Activated naive CD8-positive, alpha-beta T cell (primary cell): ENCODE measurements around the gene ZNF830.
"Not testable (repeated sequence)": the region's sequence is repeated elsewhere in the genome, so short reads cannot be mapped to it uniquely, and the experiment has no call there.

Source experiments
- H3K27ac Mint-ChIP-seq: one replicate; pipeline ENCODE4 v1.8.0; 2021; ENCODE audit warnings: mixed read lengths
- H3K27me3 Mint-ChIP-seq: one replicate; pipeline ENCODE4 v1.8.0; 2021; ENCODE audit warnings: mixed read lengths
- H3K36me3 Mint-ChIP-seq: one replicate; pipeline ENCODE4 v1.8.0; 2021; ENCODE audit warnings: mixed read lengths
- H3K4me1 Mint-ChIP-seq: one replicate; pipeline ENCODE4 v1.8.0; 2021; ENCODE audit warnings: low read depth, mixed read lengths
- H3K4me3 Mint-ChIP-seq: one replicate; pipeline ENCODE4 v1.8.0; 2021; ENCODE audit warnings: mild to moderate bottlenecking, mixed read lengths
- H3K9me3 Mint-ChIP-seq: one replicate; pipeline ENCODE4 v1.8.0; 2021; ENCODE audit warnings: low read depth, mixed read lengths

Gene ZNF830

GRCh38 chr17:34980681-34981537 lies 19.6 kb downstream of the ZNF830 start:
- Mint-ChIP-seq H3K27ac (peak overlapping the region; percentile 98), H3K4me3 (peak overlapping the region; percentile 98), H3K27me3 (no peaks in the 10 kb centered on the region), H3K36me3 (peaks cover 10% of the 10 kb centered on the region), H3K4me1 (peaks cover 55% of the 10 kb centered on the region), H3K9me3 (no peaks in the 10 kb centered on the region)

- H3K36me3 Mint-ChIP-seq, result peaks cover 10% of the 10 kb centered on the region
- H3K4me1 Mint-ChIP-seq, result peaks cover 57% of the 10 kb centered on the region
Measured at GRCh38 chr17:34981538-34982241, 20.4 kb downstream of the ZNF830 start.

GRCh38 chr17:34987232-34987631 lies 25.9 kb downstream of the ZNF830 start:
- peaks cover 38% of the 10 kb centered on the region for H3K4me1 Mint-ChIP-seq
- no peak overlapping the region for H3K27ac Mint-ChIP-seq
- H3K4me3 Mint-ChIP-seq, result no peak overlapping the region
- H3K36me3 Mint-ChIP-seq, result peaks cover 17% of the 10 kb centered on the region
- H3K9me3 Mint-ChIP-seq, result no peaks in the 10 kb centered on the region
- no peaks in the 10 kb centered on the region for H3K27me3 Mint-ChIP-seq

More at GRCh38 chr17:34981538-34982241, 20.4 kb downstream of the ZNF830 start:
- peak overlapping the region; percentile 98 for H3K27ac Mint-ChIP-seq
- no peaks in the 10 kb centered on the region for H3K9me3 Mint-ChIP-seq
- peak overlapping the region; percentile 98 for H3K4me3 Mint-ChIP-seq
- no peaks in the 10 kb centered on the region for H3K27me3 Mint-ChIP-seq

- Mint-ChIP-seq H3K4me3 (no peak overlapping the region), H3K9me3 (no peaks in the 10 kb centered on the region), H3K27ac (no peak overlapping the region), H3K4me1 (peaks cover 26% of the 10 kb centered on the region), H3K27me3 (no peaks in the 10 kb centered on the region), H3K36me3 (peaks cover 18% of the 10 kb centered on the region)
Measured at GRCh38 chr17:34988644-34989043, 27.3 kb downstream of the ZNF830 start.

GRCh38 chr17:34989473-34989872 lies 28.1 kb downstream of the ZNF830 start:
- Mint-ChIP-seq H3K4me1 (peaks cover 18% of the 10 kb centered on the region), H3K36me3 (peaks cover 16% of the 10 kb centered on the region), H3K27me3 (no peaks in the 10 kb centered on the region), H3K27ac (no peak overlapping the region), H3K9me3 (no peaks in the 10 kb centered on the region), H3K4me3 (no peak overlapping the region)

GRCh38 chr17:34990921-34991365 lies 29.6 kb downstream of the ZNF830 start:
- Mint-ChIP-seq H3K27ac (no peak overlapping the region), H3K9me3 (no peaks in the 10 kb centered on the region), H3K4me3 (no peak overlapping the region), H3K4me1 (peaks cover 6% of the 10 kb centered on the region), H3K27me3 (no peaks in the 10 kb centered on the region), H3K36me3 (peaks cover 13% of the 10 kb centered on the region)

- peaks cover 4% of the 10 kb centered on the region for H3K4me1 Mint-ChIP-seq
- no peaks in the 10 kb centered on the region for H3K9me3 Mint-ChIP-seq
- H3K27ac Mint-ChIP-seq, result no peak overlapping the region
- H3K4me3 Mint-ChIP-seq, result no peak overlapping the region
- no peaks in the 10 kb centered on the region for H3K27me3 Mint-ChIP-seq
- H3K36me3 Mint-ChIP-seq, result peaks cover 13% of the 10 kb centered on the region
Measured at GRCh38 chr17:34991606-34992005, 30.3 kb downstream of the ZNF830 start.

GRCh38 chr17:34993031-34993430 lies 31.7 kb downstream of the ZNF830 start:
- H3K27me3 Mint-ChIP-seq, result no peaks in the 10 kb centered on the region
- H3K4me1 Mint-ChIP-seq, result peaks cover 7% of the 10 kb centered on the region
- peaks cover 10% of the 10 kb centered on the region for H3K36me3 Mint-ChIP-seq

GRCh38 chr17:34996422-34997285 lies 35.3 kb downstream of the ZNF830 start:
- H3K4me3 Mint-ChIP-seq, result no peak overlapping the region
- no peak overlapping the region for H3K27ac Mint-ChIP-seq
- no peaks in the 10 kb centered on the region for H3K9me3 Mint-ChIP-seq
- H3K27me3 Mint-ChIP-seq, result no peaks in the 10 kb centered on the region
- H3K4me1 Mint-ChIP-seq, result peaks cover 6% of the 10 kb centered on the region
- peaks cover 6% of the 10 kb centered on the region for H3K36me3 Mint-ChIP-seq

More at GRCh38 chr17:34993031-34993430, 31.7 kb downstream of the ZNF830 start:
- H3K27ac Mint-ChIP-seq, result no peak overlapping the region
- H3K4me3 Mint-ChIP-seq, result no peak overlapping the region
- H3K9me3 Mint-ChIP-seq, result no peaks in the 10 kb centered on the region

- Mint-ChIP-seq H3K4me1 (peaks cover 6% of the 10 kb centered on the region), H3K9me3 (no peaks in the 10 kb centered on the region), H3K4me3 (no peak overlapping the region), H3K27ac (no peak overlapping the region), H3K27me3 (no peaks in the 10 kb centered on the region), H3K36me3 (peaks cover 6% of the 10 kb centered on the region)
Measured at GRCh38 chr17:34997355-34997862, 36.1 kb downstream of the ZNF830 start.

GRCh38 chr17:34998205-34998604 lies 36.9 kb downstream of the ZNF830 start:
- Mint-ChIP-seq H3K4me3 (no peak overlapping the region), H3K27me3 (no peaks in the 10 kb centered on the region), H3K36me3 (peaks cover 3% of the 10 kb centered on the region), H3K27ac (no peak overlapping the region), H3K4me1 (peaks cover 6% of the 10 kb centered on the region), H3K9me3 (no peaks in the 10 kb centered on the region)

- H3K9me3 Mint-ChIP-seq, result no peaks in the 10 kb centered on the region
- no peak overlapping the region for H3K27ac Mint-ChIP-seq
- no peak overlapping the region for H3K4me3 Mint-ChIP-seq
- H3K27me3 Mint-ChIP-seq, result no peaks in the 10 kb centered on the region
- no peaks in the 10 kb centered on the region for H3K36me3 Mint-ChIP-seq
- H3K4me1 Mint-ChIP-seq, result peaks cover 6% of the 10 kb centered on the region
Measured at GRCh38 chr17:34999456-34999855, 38.1 kb downstream of the ZNF830 start.

- H3K9me3 Mint-ChIP-seq, H3K4me3 Mint-ChIP-seq, H3K4me1 Mint-ChIP-seq, H3K36me3 Mint-ChIP-seq, H3K27ac Mint-ChIP-seq, H3K27me3 Mint-ChIP-seq: not testable (repeated sequence)
Measured at GRCh38 chr17:35000965-35001364, 39.6 kb downstream of the ZNF830 start.

GRCh38 chr17:35001549-35001948 lies 40.2 kb downstream of the ZNF830 start:
- H3K36me3 Mint-ChIP-seq, result no peaks in the 10 kb centered on the region
- H3K27ac Mint-ChIP-seq, result peak overlapping the region; percentile 43
- no peaks in the 10 kb centered on the region for H3K27me3 Mint-ChIP-seq
- H3K4me1 Mint-ChIP-seq, result peaks cover 6% of the 10 kb centered on the region
- no peaks in the 10 kb centered on the region for H3K9me3 Mint-ChIP-seq
- H3K4me3 Mint-ChIP-seq, result no peak overlapping the region
